Dermis blood vessel endothelial cell (primary cell): ENCODE data around the gene TGIF2. TPM values are rescaled to one million over a fixed set of nuclear protein-coding genes. Genes with fewer than 3 reads are reported as not detected.

Experiments
- DNase-seq: peaks from one replicate; pipeline ENCODE4 v3.0.0; 2010
- total RNA-seq: library from RNA; depleted of rRNA; stranded (reverse); fragments of >200 nt; gene quantifications from 2 replicates; pipeline ENCODE4 v1.2.3, GENCODE V29; 2014

TGIF2 gene
- total RNA-seq = 22.3 and 23.1 TPM in 2 replicates

- DNase-seq = peak; percentile 85
These were observed at the start of gene TGIF2 for GRCh38 chr20:36573103-36573797. TGIF2 (plus strand) TSS chr20:36573597; CDS start chr20:36578775, 5,178 bp downstream.

GRCh38 chr20:36525620-36526365, 47.6 kb upstream of the TGIF2 start:
- DNase-seq = no peak

GRCh38 chr20:36526521-36527011, 46.8 kb upstream of the TGIF2 start:
- no peak for DNase-seq

- no peak for DNase-seq
These were observed 45.9 kb upstream of the TGIF2 start for GRCh38 chr20:36527331-36528125.

GRCh38 chr20:36528176-36528874, 45.1 kb upstream of the TGIF2 start:
- DNase-seq = no peak

- no peak for DNase-seq
These were observed 44.5 kb upstream of the TGIF2 start for GRCh38 chr20:36528875-36529417.

- DNase-seq = no peak
These were observed 41.0 kb upstream of the TGIF2 start for GRCh38 chr20:36532388-36532787.

GRCh38 chr20:36532822-36533221, 40.6 kb upstream of the TGIF2 start:
- DNase-seq = no peak

GRCh38 chr20:36538026-36538722, 35.2 kb upstream of the TGIF2 start:
- peak; percentile 80 for DNase-seq

- DNase-seq = no peak
These were observed 32.7 kb upstream of the TGIF2 start for GRCh38 chr20:36540551-36541211.

- DNase-seq = peak; percentile 81
These were observed 32.1 kb upstream of the TGIF2 start, which contains the start of gene MYL9 for GRCh38 chr20:36541227-36541767. MYL9 (plus strand) TSS chr20:36541519; CDS start chr20:36544885, 3,366 bp downstream.

GRCh38 chr20:36541768-36542488, 31.5 kb upstream of the TGIF2 start:
- peak; percentile 60 for DNase-seq

GRCh38 chr20:36542516-36543183, 30.7 kb upstream of the TGIF2 start:
- DNase-seq = no peak

- no peak for DNase-seq
These were observed 29.9 kb upstream of the TGIF2 start for GRCh38 chr20:36543184-36544133.

GRCh38 chr20:36544134-36545018, 29.0 kb upstream of the TGIF2 start:
- DNase-seq = no peak

GRCh38 chr20:36546111-36546736, 27.2 kb upstream of the TGIF2 start:
- DNase-seq = no peak
